WTC11 (cell line): ENCODE results near the gene RFNG. TPM values are rescaled to one million over a fixed set of nuclear protein-coding genes. Genes with fewer than 3 reads are reported as not detected.

ENCODE experiments used
- ATAC-seq: fragments of 200-7000 bp; cut with Tn5 transposase; 2 replicates; pipeline ENCODE4 v1.10.0; 2021; ENCODE audit warnings: mild to moderate bottlenecking, moderate library complexity
- CTCF ChIA-PET: fragments of 300-600 bp; sonication (Branson Sonifier 250); formaldehyde crosslinking; loops from one replicate; lab custom pipeline; 2021; ENCODE audit warnings: antibody characterized with exemption; lab: Charles Lee
- POLR2A ChIA-PET: fragments of 350-600 bp; sonication (Branson Sonifier 250); formaldehyde crosslinking; loops from one replicate; lab custom pipeline; 2021; ENCODE audit warnings: antibody characterized with exemption; lab: Charles Lee
- DNase-seq: peaks from one replicate; pipeline ENCODE4 v3.0.0; 2021; ENCODE audit warnings: low spot score
- H3K27ac Mint-ChIP-seq: 2 replicates; pipeline ENCODE4 v1.8.0; 2021; ENCODE audit warnings: mixed read lengths
- H3K27me3 Mint-ChIP-seq: 2 replicates; pipeline ENCODE4 v1.8.0; 2021; ENCODE audit warnings: low read depth, mild to moderate bottlenecking, moderate library complexity, mixed read lengths
- H3K36me3 Mint-ChIP-seq: 2 replicates; pipeline ENCODE4 v1.8.0; 2021; ENCODE audit warnings: mixed read lengths
- H3K4me1 Mint-ChIP-seq: 2 replicates; pipeline ENCODE4 v1.8.0; 2022; ENCODE audit warnings: mixed read lengths
- H3K4me3 Mint-ChIP-seq: 2 replicates; pipeline ENCODE4 v1.8.0; 2021; ENCODE audit warnings: mild to moderate bottlenecking, moderate library complexity, mixed read lengths
- H3K9me3 Mint-ChIP-seq: 2 replicates; pipeline ENCODE4 v1.8.0; 2021; ENCODE audit warnings: mixed read lengths
- AFF4 ChIP-seq: sonication (generic); formaldehyde crosslinking; IDR thresholded peaks from 2 replicates; pipeline ENCODE4 v1.8.1; 2023; ENCODE audit warnings: mild to moderate bottlenecking, missing genetic modification reagents, borderline replicate concordance
- ATF3 ChIP-seq: sonication (generic); formaldehyde crosslinking; conservative IDR thresholded peaks from 2 replicates; pipeline ENCODE4 v1.8.1; 2022; ENCODE audit warnings: mild to moderate bottlenecking, missing genetic modification reagents
- E2F4 ChIP-seq: sonication (generic); formaldehyde crosslinking; IDR thresholded peaks from 2 replicates; pipeline ENCODE4 v1.8.1; 2022; ENCODE audit warnings: low read depth, mild to moderate bottlenecking, moderate library complexity, missing genetic modification reagents, borderline replicate concordance
- GTF2I ChIP-seq: fragments of 250-450 bp; sonication (Bioruptor Pico); conservative IDR thresholded peaks from 2 replicates; pipeline ENCODE4 v1.4.0; 2021; ENCODE audit warnings: mild to moderate bottlenecking
- IRF2 ChIP-seq: sonication (generic); formaldehyde crosslinking; IDR thresholded peaks from 2 replicates; pipeline ENCODE4 v1.8.0; 2022; ENCODE audit warnings: low read depth, missing genetic modification reagents, borderline replicate concordance
- NFYB ChIP-seq: sonication (generic); formaldehyde crosslinking; conservative IDR thresholded peaks from 2 replicates; pipeline ENCODE4 v1.8.0; 2022; ENCODE audit warnings: low read depth, missing genetic modification reagents
- NR1H2 ChIP-seq: sonication (generic); formaldehyde crosslinking; IDR thresholded peaks from 2 replicates; pipeline ENCODE4 v1.9.0; 2021; ENCODE audit warnings: mild to moderate bottlenecking, moderate library complexity, missing genetic modification reagents
- NR2C2 ChIP-seq: sonication (generic); formaldehyde crosslinking; IDR thresholded peaks from 2 replicates; pipeline ENCODE4 v1.8.0; 2022; ENCODE audit warnings: mild to moderate bottlenecking, missing genetic modification reagents
- OVOL2 ChIP-seq: fragments of 250-450 bp; sonication (Bioruptor Pico); IDR thresholded peaks from 2 replicates; pipeline ENCODE4 v1.9.0; 2021; ENCODE audit warnings: mild to moderate bottlenecking, borderline replicate concordance
- PRDM15 ChIP-seq: sonication (generic); formaldehyde crosslinking; IDR thresholded peaks from 2 replicates; pipeline ENCODE4 v1.8.0; 2022; ENCODE audit warnings: missing genetic modification reagents
- SMAD3 ChIP-seq: sonication (generic); formaldehyde crosslinking; IDR thresholded peaks from 2 replicates; pipeline ENCODE4 v1.8.0; 2022; ENCODE audit warnings: missing genetic modification reagents, mild to moderate bottlenecking, borderline replicate concordance
- TP53 ChIP-seq: sonication (generic); formaldehyde crosslinking; IDR thresholded peaks from 2 replicates; pipeline ENCODE4 v1.8.1; 2023; ENCODE audit warnings: mild to moderate bottlenecking, missing genetic modification reagents
- ZNF138 ChIP-seq: sonication (generic); formaldehyde crosslinking; conservative IDR thresholded peaks from 2 replicates; pipeline ENCODE4 v1.8.1; 2022; ENCODE audit warnings: mild to moderate bottlenecking, moderate library complexity, missing genetic modification reagents
- ZNF317 ChIP-seq: sonication (generic); formaldehyde crosslinking; IDR thresholded peaks from 2 replicates; pipeline ENCODE4 v1.8.1; 2023; ENCODE audit warnings: low read depth, mild to moderate bottlenecking, moderate library complexity, missing genetic modification reagents, borderline replicate concordance
- total RNA-seq: library from RNA; stranded (reverse); gene quantifications from 3 replicates; pipeline ENCODE4 v1.2.3, GENCODE V29; 2021
- TF ChIP-seq, protein P1 (sequence below): sonication (generic); formaldehyde crosslinking; IDR thresholded peaks from 2 replicates; pipeline ENCODE4 v1.8.1; 2023; ENCODE audit warnings: mild to moderate bottlenecking, missing genetic modification reagents
- TF ChIP-seq, protein P2 (sequence below): fragments of 250-450 bp; sonication (Bioruptor Pico); IDR thresholded peaks from 2 replicates; pipeline ENCODE4 v1.8.0; 2021; ENCODE audit warnings: mild to moderate bottlenecking

The RFNG gene
- total RNA-seq, 1 experiment from 2014 or later: 41.6 TPM

- CTCF ChIA-PET: interaction anchor here (0.6 to 3.0 kb wide), 5 partner anchors 9 to 46 kb away, joined by 3 to 11 read pairs (median 4); partner anchors contain the start of genes CENPX, LRRC45 and RAC3
- TF ChIP-seq TP53 (CRISPR knock-in tag) (no peak), SMAD3 (CRISPR knock-in tag) (no peak), NR2C2 (CRISPR knock-in tag) (no peak), ZNF138 (CRISPR knock-in tag) (no peak), ZNF317 (CRISPR knock-in tag) (no peak), OVOL2 (CRISPR knock-in tag) (no peak), NR1H2 (CRISPR knock-in tag) (no peak), IRF2 (CRISPR knock-in tag) (no peak), GTF2I (CRISPR knock-in tag) (no peak), NFYB (no peak), PRDM15 (CRISPR knock-in tag) (no peak), E2F4 (CRISPR knock-in tag) (no peak), ATF3 (CRISPR knock-in tag) (no peak), AFF4 (no peak)
- TF ChIP-seq, protein P1, sequence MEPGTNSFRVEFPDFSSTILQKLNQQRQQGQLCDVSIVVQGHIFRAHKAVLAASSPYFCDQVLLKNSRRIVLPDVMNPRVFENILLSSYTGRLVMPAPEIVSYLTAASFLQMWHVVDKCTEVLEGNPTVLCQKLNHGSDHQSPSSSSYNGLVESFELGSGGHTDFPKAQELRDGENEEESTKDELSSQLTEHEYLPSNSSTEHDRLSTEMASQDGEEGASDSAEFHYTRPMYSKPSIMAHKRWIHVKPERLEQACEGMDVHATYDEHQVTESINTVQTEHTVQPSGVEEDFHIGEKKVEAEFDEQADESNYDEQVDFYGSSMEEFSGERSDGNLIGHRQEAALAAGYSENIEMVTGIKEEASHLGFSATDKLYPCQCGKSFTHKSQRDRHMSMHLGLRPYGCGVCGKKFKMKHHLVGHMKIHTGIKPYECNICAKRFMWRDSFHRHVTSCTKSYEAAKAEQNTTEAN: no peak
- TF ChIP-seq, protein P2, sequence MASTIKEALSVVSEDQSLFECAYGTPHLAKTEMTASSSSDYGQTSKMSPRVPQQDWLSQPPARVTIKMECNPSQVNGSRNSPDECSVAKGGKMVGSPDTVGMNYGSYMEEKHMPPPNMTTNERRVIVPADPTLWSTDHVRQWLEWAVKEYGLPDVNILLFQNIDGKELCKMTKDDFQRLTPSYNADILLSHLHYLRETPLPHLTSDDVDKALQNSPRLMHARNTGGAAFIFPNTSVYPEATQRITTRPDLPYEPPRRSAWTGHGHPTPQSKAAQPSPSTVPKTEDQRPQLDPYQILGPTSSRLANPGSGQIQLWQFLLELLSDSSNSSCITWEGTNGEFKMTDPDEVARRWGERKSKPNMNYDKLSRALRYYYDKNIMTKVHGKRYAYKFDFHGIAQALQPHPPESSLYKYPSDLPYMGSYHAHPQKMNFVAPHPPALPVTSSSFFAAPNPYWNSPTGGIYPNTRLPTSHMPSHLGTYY: no peak
- Mint-ChIP-seq H3K4me1 (no peaks in the 10 kb centered on the region), H3K4me3 (no peak overlapping the region), H3K27me3 (no peaks in the 10 kb centered on the region), H3K27ac (no peak overlapping the region), H3K36me3 (no peaks in the 10 kb centered on the region), H3K9me3 (no peaks in the 10 kb centered on the region)
- no peak for DNase-seq
- no peak for ATAC-seq
- POLR2A ChIA-PET: no interaction called here
Observed at GRCh38 chr17:82013341-82013740, 38.3 kb downstream of the RFNG start.
